Lung (tissue), 12 donors: ENCODE results near the gene EXOC6B. TPM values are rescaled to one million over a fixed set of nuclear protein-coding genes. Genes with fewer than 3 reads are reported as not detected.
"Not testable (repeated sequence)": the region's sequence is repeated elsewhere in the genome, so short reads cannot be mapped to it uniquely, and the experiment has no call there.

Experiments used
- ATAC-seq: fragments of 200-7000 bp; cut with Tn5 transposase; one replicate; pipeline ENCODE4 v1.9.1; 2020; ENCODE audit warnings: moderate number of reproducible peaks; ENCODE audit not compliant: insufficient read depth, low FRiP score
- DNase-seq, 3 donors: peaks; one replicate each; pipeline ENCODE4 v3.0.0-alpha.2; 2013 to 2017
- H3K27ac ChIP-seq, 2 donors: one replicate each; pipeline ENCODE4 v1.5.1; 2013; ENCODE audit warnings: mild to moderate bottlenecking in 2 of 2, moderate library complexity in 2 of 2, control low read depth in 1 of 2, inconsistent platforms in 1 of 2, low read depth in 1 of 2, low read length in 1 of 2
- H3K27me3 ChIP-seq, 3 donors: one replicate each; pipeline ENCODE4 v1.5.1; 2013; ENCODE audit warnings: low read length in 2 of 3; ENCODE audit not compliant: control insufficient read depth in 3 of 3, insufficient read depth in 3 of 3
- H3K36me3 ChIP-seq, 4 donors: one replicate each; pipeline ENCODE4 v1.5.1; 2013; ENCODE audit warnings: low read length in 4 of 4, mild to moderate bottlenecking in 1 of 4, moderate library complexity in 1 of 4; ENCODE audit not compliant: control insufficient read depth in 4 of 4, insufficient read depth in 4 of 4
- H3K4me1 ChIP-seq, 5 donors: one replicate each; pipeline ENCODE4 v1.5.1; 2013; ENCODE audit warnings: low read length in 5 of 5, mild to moderate bottlenecking in 2 of 5, moderate library complexity in 1 of 5; ENCODE audit not compliant: control insufficient read depth in 5 of 5, insufficient read depth in 5 of 5
- H3K4me3 ChIP-seq: one replicate; pipeline ENCODE4 v1.5.1; 2013; ENCODE audit warnings: mild to moderate bottlenecking, control low read depth, moderate library complexity
- H3K9ac ChIP-seq, 2 donors: one replicate each; pipeline ENCODE4 v1.5.1; 2013; ENCODE audit warnings: low read length in 2 of 2, control low read depth in 1 of 2; ENCODE audit not compliant: insufficient read depth in 1 of 2
- H3K9me3 ChIP-seq, 4 donors: one replicate each; pipeline ENCODE4 v1.5.1; 2013; ENCODE audit warnings: low read length in 3 of 4, mild to moderate bottlenecking in 1 of 4, moderate library complexity in 1 of 4; ENCODE audit not compliant: control insufficient read depth in 4 of 4, insufficient read depth in 3 of 4
- CTCF ChIP-seq: IDR thresholded peaks from 2 replicates; pipeline ENCODE4 v1.5.1; 2012; ENCODE audit warnings: mild to moderate bottlenecking; ENCODE audit errors: control extremely low read depth, extremely low read depth
- WGBS, 2 donors: extraction: QIAGEN DNeasy Blood & Tissue Kit; methylation state at CpG; one replicate each; pipeline ENCODE4 v1.1.7; 2013; 5-methylcytosine and 5-hydroxymethylcytosine counted together
- polyA plus RNA-seq, 2 donors: library from polyadenylated mRNA; stranded (reverse); fragments of 200-250 nt; gene quantifications; one replicate each; pipeline ENCODE4 v1.2.1, GENCODE V29; 2013
- total RNA-seq, 2 donors: library from RNA; depleted of rRNA in 1 of 2; stranded (reverse); fragments of >200 nt in 1 of 2; gene quantifications; one replicate each; pipeline ENCODE4 v1.2.1, GENCODE V29; 2014 to 2021
- donor health status: control.
- donor health status: control.
- donor health status: Bipolar disorder and iron deficiency.
- donor health status: healthy.
- donor health status: DM: yes; HTN: yes; CAD: no.

The EXOC6B gene
- total and polyA plus RNA-seq, 4 donors, result 3.3 to 46.0 (median 12.7) TPM

GRCh38 chr2:72543497-72544216 is 282.2 kb downstream of the EXOC6B start:
- H3K4me3 ChIP-seq, result no peak overlapping the region
- no peaks in the 10 kb centered on the region for H3K9me3 ChIP-seq
- no peak overlapping the region for H3K9ac ChIP-seq
- no peak overlapping the region for H3K27ac ChIP-seq
- DNase-seq, result no peak
- H3K36me3 ChIP-seq, result no peaks in the 10 kb centered on the region
- TF ChIP-seq CTCF, result no peak
- H3K27me3 ChIP-seq, result no peaks in the 10 kb centered on the region
- ATAC-seq, result no peak
- peaks cover 0 to 14% (median 7%) of the 10 kb centered on the region in 5 donors for H3K4me1 ChIP-seq
- 50 to 57% methylated on average over 3 of the region's 3 CpGs for WGBS, 2 donors

DNA sequence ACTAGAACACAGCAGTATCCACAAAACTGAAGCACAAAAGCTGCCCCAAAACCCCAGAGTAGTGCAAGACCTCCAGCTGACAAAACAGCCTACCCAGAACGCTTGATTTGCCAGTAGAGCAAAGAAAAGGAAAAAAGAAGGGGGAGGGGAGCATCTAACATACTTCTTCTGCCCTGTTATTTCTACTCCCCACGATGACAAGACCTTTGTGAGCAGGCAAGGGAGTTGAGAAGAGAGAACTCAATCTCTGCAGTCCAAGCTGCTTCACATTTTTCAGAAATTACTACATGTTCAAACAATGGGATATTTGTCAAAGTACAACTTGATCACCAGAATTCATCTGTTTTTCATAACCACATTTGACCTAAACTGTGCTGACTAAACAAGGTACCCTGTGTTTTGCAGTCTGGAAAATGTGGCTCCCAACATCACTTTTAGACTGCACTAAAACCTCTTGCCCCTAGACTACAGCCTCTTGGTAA is 286.7 kb downstream of the EXOC6B start:
- WGBS, 2 donors, result 65 to 87% methylated on average over 2 of the region's 2 CpGs
- Histone ChIP-seq H3K36me3 (no peaks in the 10 kb centered on the region), H3K9ac (no peak overlapping the region), H3K9me3 (no peaks in the 10 kb centered on the region), H3K4me3 (no peak overlapping the region), H3K4me1 (peaks cover 0 to 4% (median 0%) of the 10 kb centered on the region in 5 donors), H3K27me3 (no peaks in the 10 kb centered on the region), H3K27ac (peak overlapping the region in 1 of 2 donors; percentile 21)
- ATAC-seq, result no peak
- no peak for TF ChIP-seq CTCF
- DNase-seq, result no peak

DNA sequence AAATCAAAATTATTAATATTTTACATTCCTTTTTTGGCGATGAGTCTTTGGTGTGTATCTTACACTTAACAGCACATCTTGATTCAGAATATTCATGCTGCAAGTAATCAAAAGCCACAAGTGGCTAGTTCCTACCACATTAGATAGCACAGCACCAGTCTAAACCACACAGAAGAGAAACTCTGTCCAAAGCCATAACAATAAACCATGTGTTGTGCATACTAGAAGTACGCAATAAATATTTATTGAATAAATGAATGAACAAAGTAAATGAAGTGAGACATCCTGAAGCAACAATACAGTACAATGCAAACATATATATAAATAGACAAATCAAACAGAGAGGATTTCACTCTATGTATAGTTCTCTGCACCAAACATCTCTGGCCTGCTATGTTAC is 287.3 kb downstream of the EXOC6B start:
- Histone ChIP-seq H3K9me3 (no peaks in the 10 kb centered on the region), H3K27me3 (no peaks in the 10 kb centered on the region), H3K27ac (no peak overlapping the region), H3K9ac (no peak overlapping the region), H3K36me3 (no peaks in the 10 kb centered on the region), H3K4me3 (no peak overlapping the region), H3K4me1 (peaks cover 0 to 2% (median 0%) of the 10 kb centered on the region in 5 donors)
- TF ChIP-seq CTCF, result no peak
- ATAC-seq (no peak), DNase-seq (no peak)
- 90 to 96% methylated on average over 2 of the region's 2 CpGs for WGBS, 2 donors

GRCh38 chr2:72535586-72535985 is 290.2 kb downstream of the EXOC6B start:
- not testable (repeated sequence) for H3K36me3 ChIP-seq, H3K4me3 ChIP-seq, H3K9ac ChIP-seq, H3K9me3 ChIP-seq, ATAC-seq, H3K27me3 ChIP-seq, H3K27ac ChIP-seq, H3K4me1 ChIP-seq, DNase-seq
- 70 to 86% methylated on average over 8 of the region's 8 CpGs for WGBS, 2 donors
